Esophagus muscularis mucosa (tissue), 4 donors: ENCODE results near the gene TMF1.

Source experiments
- EP300 ChIP-seq: sonication (generic); formaldehyde crosslinking; IDR thresholded peaks from one replicate; pipeline ENCODE4 v1.6.1; 2017; ENCODE audit warnings: antibody characterized with exemption
- POLR2AphosphoS5 ChIP-seq, 2 donors: sonication (generic); formaldehyde crosslinking; IDR thresholded peaks; one replicate each; pipeline ENCODE4 v1.6.1; 2017; ENCODE audit warnings: antibody characterized with exemption in 2 of 2
- TF ChIP-seq, protein P1 (sequence below), 3 experiments: fragments of 200-600 bp in 2 of 3; fragments of 450-650 bp in 1 of 3; sonication (generic) in 2 of 3; IDR thresholded peaks; one replicate each; pipeline ENCODE4 v1.5.1; 2017 to 2019; ENCODE audit warnings: antibody characterized with exemption in 3 of 3, mild to moderate bottlenecking in 2 of 3, moderate library complexity in 1 of 3

DNA sequence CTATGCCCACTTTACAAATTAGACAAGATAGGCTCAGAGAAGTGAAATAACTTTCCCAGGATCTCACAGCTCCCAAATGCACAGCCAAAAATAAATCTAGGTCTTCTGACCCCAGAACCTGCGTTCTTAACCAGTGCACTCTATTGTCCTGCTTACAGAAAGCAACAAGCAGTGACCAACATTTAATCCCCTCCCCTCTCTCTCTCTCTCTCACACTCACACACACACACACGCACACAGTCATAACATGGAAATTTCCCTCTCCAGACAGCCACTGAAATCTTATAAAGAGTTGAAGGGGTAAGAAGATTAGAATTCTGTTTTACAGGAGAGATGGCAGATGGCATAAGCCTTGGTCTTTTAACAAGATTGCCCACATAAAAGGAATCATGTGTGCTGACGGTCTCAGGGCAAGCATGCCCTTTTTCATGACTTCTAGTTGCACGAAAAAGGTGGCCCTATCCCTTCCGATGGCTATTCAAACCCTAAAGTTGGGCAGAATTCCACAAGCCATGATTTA is 68.1 kb downstream of the TMF1 start:
- TF ChIP-seq, protein P1, sequence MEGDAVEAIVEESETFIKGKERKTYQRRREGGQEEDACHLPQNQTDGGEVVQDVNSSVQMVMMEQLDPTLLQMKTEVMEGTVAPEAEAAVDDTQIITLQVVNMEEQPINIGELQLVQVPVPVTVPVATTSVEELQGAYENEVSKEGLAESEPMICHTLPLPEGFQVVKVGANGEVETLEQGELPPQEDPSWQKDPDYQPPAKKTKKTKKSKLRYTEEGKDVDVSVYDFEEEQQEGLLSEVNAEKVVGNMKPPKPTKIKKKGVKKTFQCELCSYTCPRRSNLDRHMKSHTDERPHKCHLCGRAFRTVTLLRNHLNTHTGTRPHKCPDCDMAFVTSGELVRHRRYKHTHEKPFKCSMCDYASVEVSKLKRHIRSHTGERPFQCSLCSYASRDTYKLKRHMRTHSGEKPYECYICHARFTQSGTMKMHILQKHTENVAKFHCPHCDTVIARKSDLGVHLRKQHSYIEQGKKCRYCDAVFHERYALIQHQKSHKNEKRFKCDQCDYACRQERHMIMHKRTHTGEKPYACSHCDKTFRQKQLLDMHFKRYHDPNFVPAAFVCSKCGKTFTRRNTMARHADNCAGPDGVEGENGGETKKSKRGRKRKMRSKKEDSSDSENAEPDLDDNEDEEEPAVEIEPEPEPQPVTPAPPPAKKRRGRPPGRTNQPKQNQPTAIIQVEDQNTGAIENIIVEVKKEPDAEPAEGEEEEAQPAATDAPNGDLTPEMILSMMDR (IDR thresholded peaks at IDR 0.05), result no peak
- TF ChIP-seq EP300 (no peak), POLR2AphosphoS5 (IDR thresholded peaks at IDR 0.05) (no peak)
